GDM1 (cell line): ENCODE data around the gene DMRTA2.
A peak's percentile ranks its signal among the peaks of the same experiment; 100 is the strongest.

ENCODE experiments used
- DNase-seq: peaks from one replicate; lab custom pipeline; 2025; lab: John Stamatoyannopoulos, UW

The DMRTA2 gene

DNA sequence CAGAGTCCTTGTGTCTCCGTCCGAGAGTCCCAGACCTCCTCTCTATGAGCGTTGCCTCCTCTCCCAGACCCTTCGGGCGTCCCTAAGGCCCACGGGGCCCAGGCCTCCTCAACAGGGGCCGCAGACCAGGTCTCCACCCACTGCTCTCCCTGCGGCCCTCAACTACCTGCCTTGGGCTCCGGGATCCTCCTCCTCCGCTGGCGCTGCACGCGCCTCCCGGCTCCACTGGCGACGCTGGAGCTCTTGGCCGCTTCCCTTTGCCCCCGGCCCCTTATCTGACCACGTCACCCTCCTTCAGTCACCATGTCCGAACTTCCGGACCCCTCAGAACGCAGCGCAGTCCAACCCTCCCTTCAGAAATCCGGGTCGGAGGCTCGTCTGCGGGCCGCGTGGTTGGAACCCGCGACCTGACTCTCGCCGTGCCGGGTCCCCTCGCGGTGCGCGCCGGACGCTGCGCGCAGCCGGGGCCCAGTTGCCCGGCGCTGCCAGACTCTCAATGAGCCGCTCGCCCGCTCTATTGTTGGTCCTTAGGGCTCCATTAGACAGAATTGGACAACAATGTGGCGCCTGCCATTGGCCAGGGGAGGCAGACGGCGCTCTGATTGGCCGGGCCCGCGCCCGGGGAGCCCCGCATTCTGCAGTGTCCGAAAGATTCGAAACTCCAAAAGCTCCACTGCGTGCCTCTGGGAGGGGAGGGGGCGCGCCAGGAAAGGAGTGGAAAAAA, at the start of gene DMRTA2:
Gene DMRTA2, minus strand, starts transcription at position 498 of the 724 bp plus-strand sequence. CDS start 1,907 bp downstream, outside the sequence.
- no peak for DNase-seq

GRCh38 chr1:50471967-50472366, 48.7 kb upstream of the DMRTA2 start:
- no peak for DNase-seq

DNA sequence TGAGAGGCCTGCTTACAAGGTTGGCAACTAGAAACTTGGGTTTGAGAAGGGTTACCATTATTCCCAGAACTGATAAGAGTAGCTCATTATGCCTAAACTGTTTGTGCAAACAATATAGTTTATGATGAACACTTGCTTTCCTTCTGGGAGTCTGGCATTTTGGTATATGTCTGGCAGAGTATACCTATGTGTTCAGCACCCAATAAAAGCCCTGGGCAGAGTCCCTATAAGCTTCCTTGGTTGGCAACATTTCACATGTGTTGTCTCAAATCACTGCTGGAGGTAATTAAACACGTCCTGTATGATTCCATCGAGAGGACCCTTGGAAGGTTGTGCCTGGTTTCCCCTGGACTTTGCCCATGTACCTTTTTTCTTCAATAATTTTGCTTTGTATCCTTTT, 39.7 kb upstream of the DMRTA2 start:
- no peak for DNase-seq

- DNase-seq: peak; percentile 18
Measured at GRCh38 chr1:50458507-50458906, 35.3 kb upstream of the DMRTA2 start.

DNA sequence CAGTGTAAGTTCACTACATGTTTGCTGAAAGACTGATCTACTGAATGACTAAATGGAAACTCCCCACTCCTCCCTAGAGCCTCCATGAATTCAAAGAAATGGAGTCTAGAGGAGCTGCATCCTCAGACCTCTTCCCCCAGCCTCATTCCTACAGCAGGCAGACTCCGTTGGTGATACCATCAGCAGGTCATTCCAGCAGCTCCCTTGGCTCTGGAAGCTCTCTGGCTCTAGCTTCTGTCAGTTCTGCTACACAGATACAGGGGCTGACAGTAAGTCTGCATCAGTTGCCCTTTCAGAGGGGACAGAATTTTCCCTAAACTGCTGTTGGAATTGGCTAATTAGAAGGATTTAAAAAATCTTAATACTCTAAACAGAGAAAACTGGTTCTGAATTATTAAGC, 31.7 kb upstream of the DMRTA2 start:
- DNase-seq: no peak

- no peak for DNase-seq
Measured at GRCh38 chr1:50453266-50453665, 30.0 kb upstream of the DMRTA2 start.

DNA sequence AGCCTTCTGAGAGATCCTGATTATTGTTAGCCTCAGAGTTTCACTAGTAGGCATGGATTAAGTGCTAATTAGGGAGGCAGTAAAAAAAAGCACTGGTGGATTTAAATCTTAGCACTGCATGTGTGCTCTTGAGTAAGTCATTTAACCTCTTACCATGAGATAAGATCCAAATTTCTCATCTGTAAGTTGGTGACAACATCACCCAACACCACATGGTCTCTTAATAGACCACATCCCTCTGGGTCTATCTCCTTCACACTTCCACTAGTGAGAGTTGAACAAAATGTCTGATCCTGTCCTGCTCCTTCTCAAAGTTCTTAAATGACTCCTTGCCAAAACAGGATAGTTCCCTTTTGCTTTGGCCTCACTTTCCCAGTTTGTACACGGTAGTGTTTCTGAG, 29.5 kb upstream of the DMRTA2 start:
- DNase-seq: no peak

- DNase-seq: no peak
Measured at GRCh38 chr1:50450861-50451653, 27.8 kb upstream of the DMRTA2 start.

DNA sequence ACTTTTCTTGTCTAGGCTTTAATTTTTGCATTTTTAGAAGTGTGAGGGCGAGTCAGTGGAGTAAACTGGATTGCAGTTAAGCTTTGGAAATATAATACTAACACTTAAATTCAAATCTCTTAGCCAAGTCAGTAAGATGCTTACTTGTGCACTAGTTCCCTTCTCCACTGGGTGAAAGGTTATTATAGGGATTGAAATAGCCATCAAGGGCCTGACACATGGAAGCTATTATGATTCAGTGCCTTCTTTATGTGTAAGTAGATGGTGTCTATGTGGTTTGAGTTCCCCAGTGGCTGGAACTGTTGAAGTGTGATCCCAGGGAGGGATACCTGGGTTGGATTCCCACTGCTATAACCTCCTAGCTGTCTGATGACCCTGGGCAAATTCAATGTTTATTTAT, 24.7 kb upstream of the DMRTA2 start:
- DNase-seq: no peak

DNA sequence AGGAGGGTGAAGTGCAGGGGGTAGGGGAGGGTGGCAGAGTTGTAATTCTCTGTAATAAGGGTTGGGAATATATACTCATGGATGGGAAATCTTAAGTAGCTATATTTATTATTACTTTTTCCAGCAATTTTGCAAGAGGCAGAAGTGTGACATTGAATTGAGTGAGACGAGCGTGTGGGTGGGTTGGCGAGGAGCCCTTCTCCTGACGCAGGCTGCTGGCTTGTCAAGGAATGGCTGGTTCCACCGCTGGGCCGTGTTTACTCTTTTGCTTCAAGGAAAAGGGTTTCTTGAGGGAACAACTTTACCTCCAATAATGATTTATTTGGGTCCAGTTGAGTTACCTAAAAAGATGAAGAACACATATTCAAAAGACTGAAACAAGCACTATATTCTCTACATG, 17.9 kb upstream of the DMRTA2 start:
- no peak for DNase-seq

GRCh38 chr1:50438945-50439344, 15.7 kb upstream of the DMRTA2 start:
- DNase-seq: no peak

DNA sequence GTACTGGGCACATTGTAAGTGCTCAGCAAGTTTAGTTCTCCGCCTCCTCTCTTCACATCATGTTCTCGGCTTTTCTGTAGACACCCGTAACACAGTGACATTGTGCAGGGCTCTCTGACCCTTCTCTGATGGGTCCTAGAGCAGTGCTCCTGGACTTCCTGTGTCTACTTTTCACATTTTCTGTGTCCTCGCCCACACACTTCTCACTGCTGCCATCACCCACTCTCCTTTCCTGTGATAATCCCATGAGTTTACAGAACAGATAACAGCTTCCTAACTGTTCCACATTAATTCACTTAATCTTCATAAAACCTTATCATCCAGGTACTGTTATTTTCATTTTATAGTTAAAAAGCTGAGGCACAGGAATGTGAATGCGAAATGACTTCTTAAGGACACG, 13.2 kb upstream of the DMRTA2 start:
- no peak for DNase-seq

DNA sequence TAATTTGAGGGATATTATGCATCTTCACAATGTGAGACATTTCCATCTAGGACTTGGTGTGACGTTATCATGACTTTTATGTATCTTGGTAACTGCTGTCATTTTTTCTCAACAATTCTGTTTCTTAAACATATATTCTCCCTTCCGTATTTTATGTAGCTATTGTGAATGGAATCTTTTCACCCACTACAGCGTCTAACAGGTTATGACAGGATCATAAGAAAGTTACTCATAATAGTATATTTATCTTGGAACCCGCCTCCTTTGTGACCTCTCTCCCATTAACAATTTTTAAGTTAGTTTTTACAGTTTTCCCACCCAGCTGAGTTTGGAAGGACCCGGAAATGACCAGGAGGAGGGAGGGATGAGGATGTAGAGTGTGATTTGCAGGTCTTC, 6.8 kb upstream of the DMRTA2 start:
- no peak for DNase-seq

DNA sequence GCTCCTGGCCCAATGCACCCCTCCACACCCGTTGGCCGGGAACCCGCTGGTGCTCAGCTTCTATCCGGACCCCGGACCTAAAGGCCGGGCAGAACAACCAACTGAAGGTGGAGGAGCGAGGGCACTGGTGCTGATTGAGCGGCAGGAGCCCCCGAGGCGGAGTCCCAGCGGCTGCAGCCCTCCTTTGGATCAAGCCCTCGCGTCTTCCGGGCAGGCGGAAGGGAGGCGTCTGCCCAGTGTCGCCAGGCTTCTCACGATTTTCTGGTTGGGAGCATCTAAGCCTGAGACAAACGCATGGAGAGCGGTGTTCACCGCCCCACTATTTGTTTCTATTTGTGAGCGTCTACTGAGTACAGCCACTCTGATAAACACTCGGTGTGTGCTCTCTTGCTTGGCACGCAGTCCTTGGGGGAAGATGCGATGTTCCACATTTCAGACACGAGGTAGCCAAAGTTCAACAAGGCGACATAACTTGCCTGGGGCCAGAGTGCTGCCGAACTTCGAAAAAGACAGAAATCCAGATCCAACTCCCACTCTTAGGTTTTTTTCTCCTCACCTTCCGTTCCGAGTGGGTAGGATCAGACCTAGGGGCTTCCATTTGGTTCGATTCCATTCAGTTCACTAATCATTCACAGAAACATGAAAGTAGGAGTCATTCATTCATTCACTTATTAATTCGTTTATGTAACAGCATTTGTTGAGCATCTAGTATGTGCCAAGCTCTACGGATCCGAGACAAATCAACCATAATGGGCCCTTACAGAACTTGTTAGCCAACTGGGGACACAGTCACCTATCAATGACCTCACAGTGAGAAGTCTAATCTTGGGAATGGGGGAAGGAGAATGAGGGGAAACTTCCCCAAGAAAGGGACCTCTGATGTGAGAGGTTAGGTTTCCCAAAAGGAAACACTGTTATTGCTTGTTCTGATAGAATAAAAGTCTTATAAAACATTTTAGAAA, 4.9 kb upstream of the DMRTA2 start:
- DNase-seq: no peak

DNA sequence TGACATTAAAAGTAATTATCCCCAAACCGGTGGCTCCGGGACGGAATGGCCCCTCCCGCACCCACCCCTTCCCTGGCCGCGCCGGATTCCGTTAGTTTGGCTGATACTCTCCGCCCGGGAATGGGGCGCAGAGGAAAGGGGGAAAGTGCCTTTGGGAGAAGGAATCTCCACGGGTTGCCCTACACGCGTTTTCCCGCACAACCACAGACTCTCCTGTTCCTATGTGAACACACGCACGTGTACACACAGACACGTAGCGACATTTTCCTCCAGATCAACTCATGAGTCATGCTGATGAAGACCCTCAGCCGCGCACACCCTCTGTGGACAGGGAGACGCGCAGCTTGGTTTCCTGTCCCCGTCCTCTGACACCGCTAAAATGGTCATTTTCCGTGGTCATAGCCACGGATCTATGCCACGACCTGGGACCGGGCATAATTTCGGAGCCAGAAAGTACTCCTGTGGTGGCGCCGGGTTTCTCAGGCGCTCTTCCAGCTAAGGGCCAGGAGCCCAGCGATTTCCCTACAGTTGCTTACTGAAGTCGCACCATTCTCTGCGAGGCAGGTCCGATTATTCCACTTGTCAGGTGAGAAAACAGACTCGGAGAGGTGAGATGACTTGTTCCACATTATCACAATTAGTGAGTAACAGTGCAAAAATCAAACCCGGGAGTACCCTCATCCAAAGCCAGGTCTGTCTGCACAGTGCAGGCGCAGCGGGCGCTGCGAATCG, 4.0 kb upstream of the DMRTA2 start:
- no peak for DNase-seq

DNA sequence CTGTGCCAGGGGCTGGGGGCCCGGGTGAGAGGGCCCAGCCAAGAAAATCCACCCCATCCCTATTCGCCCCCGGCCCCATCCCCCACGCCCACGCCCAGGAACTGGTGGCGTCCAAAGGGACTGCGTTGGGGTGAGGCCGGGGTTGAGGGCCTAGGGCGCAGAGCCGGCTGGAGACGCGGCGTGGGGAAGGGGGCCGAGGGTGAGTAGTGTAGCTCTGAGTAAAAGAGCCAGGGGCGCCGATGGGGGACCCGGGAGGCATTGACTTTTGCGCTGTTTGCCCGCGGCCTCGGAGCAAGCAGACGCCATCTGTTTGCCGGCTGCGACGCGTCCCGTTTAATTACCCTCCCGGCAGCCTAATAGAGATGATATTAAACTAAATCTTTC, 3.5 kb upstream of the DMRTA2 start:
- no peak for DNase-seq

DNA sequence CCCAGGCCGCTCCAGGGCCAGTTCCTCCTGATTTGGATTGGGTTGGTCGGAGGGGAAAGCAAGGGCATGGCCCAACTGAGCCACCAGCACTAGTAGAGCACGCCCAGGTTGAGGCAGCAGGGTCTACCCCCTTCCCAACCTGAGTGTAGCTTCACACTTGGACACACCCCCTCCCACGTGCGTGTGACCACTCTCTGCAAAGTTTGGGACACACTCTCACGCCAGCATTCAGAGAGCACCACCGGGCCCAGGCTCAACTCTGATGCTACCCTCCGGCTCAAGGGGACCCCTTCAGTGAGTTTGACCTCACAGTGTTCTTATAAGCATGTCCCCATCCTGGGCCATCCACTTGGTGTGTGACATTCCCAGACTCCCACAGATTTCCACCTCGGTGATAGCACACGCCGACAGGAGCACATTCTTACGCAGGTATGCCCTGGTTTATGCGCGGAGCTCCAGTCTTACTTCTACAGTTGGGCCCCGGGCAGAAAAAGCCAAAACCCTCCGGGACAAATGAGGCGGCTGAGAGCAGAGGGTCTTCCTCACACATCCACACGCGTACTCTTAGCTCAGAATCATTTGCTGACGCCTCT, 3.0 kb upstream of the DMRTA2 start:
- DNase-seq: no peak

- DNase-seq: no peak
Measured at GRCh38 chr1:50425376-50426107, 2.3 kb upstream of the DMRTA2 start.

DNA sequence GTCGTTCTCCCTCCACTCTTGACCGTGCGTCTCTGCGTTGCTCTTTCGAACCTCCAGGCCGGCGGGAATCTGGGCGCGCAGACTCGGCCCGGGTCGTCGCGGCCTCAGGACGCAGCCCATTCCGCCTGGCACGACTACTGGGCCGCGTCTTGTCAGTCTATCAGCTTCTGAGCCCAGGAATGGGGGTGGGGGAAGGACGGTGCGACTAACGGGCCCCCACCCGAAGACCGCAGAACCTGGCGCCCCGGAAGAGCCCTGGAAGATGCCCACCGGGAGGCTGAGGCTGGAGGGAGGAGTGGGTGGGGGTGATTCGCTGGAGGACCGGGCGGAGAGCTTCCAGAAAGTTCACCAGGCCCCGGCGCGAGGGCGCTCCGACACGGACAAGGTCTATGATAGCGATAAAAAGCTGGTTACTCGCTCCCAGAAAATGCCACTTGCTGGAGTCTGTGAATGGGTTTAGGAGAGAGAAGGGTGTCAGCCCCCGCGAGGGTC, 1.7 kb upstream of the DMRTA2 start:
- DNase-seq: no peak
